Uterus (tissue), 2 donors: ENCODE results near the gene PARD3.

ENCODE experiments used
- POLR2A ChIP-seq, 2 donors: fragments of 450-650 bp; IDR thresholded peaks; one replicate each; pipeline ENCODE4 v1.6.1; 2016; ENCODE audit warnings: antibody characterized with exemption in 2 of 2, mild to moderate bottlenecking in 1 of 2, moderate library complexity in 1 of 2
- TF ChIP-seq, protein P1 (sequence below), 4 experiments: fragments of 200-600 bp in 2 of 4; fragments of 450-650 bp in 2 of 4; sonication (generic) in 2 of 4; IDR thresholded peaks; one replicate each; pipeline ENCODE4 v1.5.1; 2016 to 2019; ENCODE audit warnings: antibody characterized with exemption in 4 of 4, mild to moderate bottlenecking in 2 of 4, moderate library complexity in 1 of 4

- no peak for TF ChIP-seq POLR2A (IDR thresholded peaks at IDR 0.05)
- TF ChIP-seq, protein P1, sequence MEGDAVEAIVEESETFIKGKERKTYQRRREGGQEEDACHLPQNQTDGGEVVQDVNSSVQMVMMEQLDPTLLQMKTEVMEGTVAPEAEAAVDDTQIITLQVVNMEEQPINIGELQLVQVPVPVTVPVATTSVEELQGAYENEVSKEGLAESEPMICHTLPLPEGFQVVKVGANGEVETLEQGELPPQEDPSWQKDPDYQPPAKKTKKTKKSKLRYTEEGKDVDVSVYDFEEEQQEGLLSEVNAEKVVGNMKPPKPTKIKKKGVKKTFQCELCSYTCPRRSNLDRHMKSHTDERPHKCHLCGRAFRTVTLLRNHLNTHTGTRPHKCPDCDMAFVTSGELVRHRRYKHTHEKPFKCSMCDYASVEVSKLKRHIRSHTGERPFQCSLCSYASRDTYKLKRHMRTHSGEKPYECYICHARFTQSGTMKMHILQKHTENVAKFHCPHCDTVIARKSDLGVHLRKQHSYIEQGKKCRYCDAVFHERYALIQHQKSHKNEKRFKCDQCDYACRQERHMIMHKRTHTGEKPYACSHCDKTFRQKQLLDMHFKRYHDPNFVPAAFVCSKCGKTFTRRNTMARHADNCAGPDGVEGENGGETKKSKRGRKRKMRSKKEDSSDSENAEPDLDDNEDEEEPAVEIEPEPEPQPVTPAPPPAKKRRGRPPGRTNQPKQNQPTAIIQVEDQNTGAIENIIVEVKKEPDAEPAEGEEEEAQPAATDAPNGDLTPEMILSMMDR (IDR thresholded peaks at IDR 0.05) = no peak
Observed at GRCh38 chr10:34667177-34667576, 147.9 kb downstream of the PARD3 start.
